Head of caudate nucleus (tissue), 42 donors: ENCODE data around the gene WDR77.

Experiments used
- DNase-seq, 42 donors: peaks; one replicate each; pipeline versions ENCODE4 v3.0.0 to v3.0.0-alpha.2; 2020 to 2021; ENCODE audit warnings: mixed read lengths in 7 of 42
- intact Hi-C: fragments of 100-400 bp; cut with DNase I; formaldehyde crosslinking; loops from one replicate; pipeline ENCODE4 v1.15.0; 2022

WDR77 gene

DNA sequence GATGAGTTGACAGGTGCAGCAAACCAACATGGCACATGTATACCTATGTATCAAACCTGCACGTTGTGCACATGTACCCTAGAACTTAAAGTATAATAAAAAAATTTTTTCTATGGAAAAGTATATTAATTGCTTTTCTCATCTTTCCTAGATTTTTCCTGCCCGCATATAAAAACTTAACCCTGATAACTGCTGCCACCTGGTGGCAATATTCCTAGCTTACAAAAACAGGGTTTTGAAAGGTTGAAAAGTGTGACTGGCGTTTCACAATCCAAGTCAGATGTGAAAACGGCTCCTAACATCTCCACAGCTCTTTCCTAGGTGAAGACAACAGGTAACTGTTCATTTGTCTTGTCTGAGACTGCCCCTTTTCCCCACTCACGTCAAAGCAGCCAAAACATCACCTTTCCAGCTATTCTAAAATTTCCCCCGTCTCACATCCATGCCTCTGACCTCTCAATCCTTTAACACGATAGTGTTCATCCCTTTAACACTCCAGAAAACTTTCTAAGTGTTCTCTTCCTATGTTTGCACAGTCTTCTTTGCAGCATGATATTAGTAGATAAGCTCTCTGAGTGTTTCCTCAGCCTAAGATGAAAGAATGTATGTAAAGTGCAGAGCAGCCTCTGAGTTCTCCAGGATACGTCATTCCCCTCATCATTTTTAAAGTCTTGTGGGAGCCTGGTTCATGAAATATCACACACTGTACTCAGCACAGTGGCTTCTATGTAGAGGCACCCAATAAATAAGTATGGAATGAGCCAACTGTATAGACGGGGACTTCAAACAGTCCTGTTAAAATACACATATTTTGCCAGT is 49.1 kb downstream of the WDR77 start:
- intact Hi-C loops, result loop anchor here (5.0 kb wide), 1 partner anchor 178 kb away; no protein-coding TSS in a partner anchor
- peak in 36 of 42 donors; percentile 5 to 89 (median 63) for DNase-seq

DNA sequence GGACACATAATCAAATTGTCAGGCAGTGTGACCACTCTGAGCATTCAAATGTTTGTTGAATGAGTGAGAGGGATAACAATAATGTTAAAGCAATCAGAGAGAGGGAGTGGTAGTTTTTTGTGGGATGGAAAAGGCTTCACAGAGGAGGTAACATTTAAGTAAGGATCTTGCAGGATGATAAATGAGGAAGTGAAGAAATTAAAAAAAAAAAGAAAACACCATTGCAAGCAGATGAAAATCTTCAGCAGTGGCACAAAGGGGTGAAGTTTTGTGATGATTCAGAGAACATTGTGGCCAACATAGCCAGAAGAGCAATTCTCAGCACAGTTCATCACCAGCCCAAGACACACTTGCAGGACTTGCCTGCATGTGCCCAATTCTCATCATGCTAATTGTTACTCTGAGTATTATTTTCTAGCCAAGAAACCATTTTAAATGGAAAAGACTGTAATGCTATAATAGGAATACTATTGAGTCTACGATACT is 56.6 kb downstream of the WDR77 start:
- intact Hi-C loops, result no loop called here
- no peak for DNase-seq

DNA sequence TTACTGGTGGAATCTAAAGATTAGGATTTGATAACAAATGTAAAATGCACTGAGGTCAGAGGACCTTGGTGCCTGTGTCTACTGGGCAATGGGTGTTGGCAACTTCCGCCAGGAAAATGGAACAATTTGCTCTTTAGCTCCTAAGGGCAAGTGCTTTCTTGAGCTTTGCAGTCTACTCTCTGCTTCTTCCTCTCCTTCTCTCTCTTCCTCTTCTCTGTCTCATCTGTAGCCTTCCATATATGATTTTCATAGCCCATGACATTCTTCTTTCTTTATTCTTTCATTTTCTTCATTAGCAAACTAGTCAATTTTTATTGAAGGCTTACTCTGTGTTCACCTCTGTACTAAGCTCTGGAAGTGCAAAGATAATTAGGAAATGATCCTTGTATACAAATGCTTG is 57.0 kb downstream of the WDR77 start:
- no peak for DNase-seq
- intact Hi-C loops, result no loop called here
